Measurements from ENCODE around the gene LAMB1.

The LAMB1 gene

DNA sequence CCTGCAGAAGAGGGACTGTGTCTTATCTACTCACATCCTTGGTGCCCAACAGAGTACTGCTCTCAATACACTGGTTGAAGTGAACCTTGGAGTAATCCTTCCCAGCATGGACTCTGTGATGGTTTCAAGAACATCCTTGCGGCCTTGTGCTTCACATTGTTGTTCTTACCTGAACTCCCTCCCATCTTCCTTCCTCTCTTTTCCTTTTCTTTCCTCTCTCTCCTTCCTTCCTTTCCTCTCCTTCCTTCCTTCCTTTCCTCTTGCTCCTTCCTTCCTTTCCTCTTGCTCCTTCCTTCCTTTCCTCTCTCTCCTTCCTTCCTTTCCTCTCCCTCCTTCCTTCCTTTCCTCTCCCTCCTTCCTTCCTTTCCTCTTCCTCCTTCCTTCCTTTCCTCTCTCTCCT lies 26.3 kb downstream of the LAMB1 start:
- H3K27ac ChIP-seq (ENCODE audit: poor library complexity, severe bottlenecking): no peak overlapping the region
- DNase-seq (ENCODE audit: low spot score) (no peak), ATAC-seq (ENCODE audit: low read depth) (no peak)
- peaks cover 96% of the 10 kb centered on the region for H3K36me3 ChIP-seq (ENCODE audit: low read depth)
- TF ChIP-seq, protein P1, sequence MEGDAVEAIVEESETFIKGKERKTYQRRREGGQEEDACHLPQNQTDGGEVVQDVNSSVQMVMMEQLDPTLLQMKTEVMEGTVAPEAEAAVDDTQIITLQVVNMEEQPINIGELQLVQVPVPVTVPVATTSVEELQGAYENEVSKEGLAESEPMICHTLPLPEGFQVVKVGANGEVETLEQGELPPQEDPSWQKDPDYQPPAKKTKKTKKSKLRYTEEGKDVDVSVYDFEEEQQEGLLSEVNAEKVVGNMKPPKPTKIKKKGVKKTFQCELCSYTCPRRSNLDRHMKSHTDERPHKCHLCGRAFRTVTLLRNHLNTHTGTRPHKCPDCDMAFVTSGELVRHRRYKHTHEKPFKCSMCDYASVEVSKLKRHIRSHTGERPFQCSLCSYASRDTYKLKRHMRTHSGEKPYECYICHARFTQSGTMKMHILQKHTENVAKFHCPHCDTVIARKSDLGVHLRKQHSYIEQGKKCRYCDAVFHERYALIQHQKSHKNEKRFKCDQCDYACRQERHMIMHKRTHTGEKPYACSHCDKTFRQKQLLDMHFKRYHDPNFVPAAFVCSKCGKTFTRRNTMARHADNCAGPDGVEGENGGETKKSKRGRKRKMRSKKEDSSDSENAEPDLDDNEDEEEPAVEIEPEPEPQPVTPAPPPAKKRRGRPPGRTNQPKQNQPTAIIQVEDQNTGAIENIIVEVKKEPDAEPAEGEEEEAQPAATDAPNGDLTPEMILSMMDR (IDR thresholded peaks at IDR 0.05; ENCODE audit: poor library complexity, severe bottlenecking): no peak
- H3K4me3 ChIP-seq (ENCODE audit: severe bottlenecking): no peak overlapping the region
- peaks cover 31% of the 10 kb centered on the region for H3K4me1 ChIP-seq (ENCODE audit: insufficient read depth, poor library complexity, severe bottlenecking)
- H3K27me3 ChIP-seq (ENCODE audit: insufficient read depth, poor library complexity, severe bottlenecking): no peaks in the 10 kb centered on the region
- no peaks in the 10 kb centered on the region for H3K9me3 ChIP-seq (ENCODE audit: severe bottlenecking)

DNA sequence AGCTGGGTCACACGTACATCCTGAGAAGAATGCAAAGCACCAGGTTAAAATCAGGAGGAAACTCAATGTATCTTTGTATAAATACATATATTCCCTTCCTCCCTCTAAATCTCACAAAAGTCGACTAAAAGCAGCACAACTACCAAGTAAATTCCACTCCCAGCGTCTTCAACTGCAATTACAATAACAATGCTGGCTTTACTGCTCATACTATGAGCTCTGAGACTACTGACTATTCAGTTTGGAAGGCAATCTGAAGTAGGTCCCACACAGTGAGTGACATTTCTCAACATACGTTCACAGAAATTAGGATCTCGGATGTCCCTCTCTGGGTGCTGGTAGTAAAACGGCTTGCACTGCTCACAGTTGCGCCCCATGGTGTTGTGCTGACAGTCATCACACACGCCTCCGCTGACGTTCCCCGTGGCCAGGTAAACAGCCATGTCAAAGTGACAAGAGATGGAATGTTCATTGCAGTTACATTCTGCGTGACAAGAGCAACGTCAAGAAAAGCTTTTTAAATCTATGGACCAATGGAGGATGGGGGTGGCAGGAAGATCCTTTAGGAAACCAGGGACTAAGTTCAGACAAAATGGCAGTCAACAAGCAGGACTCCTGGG lies 27.5 kb downstream of the LAMB1 start:
- peaks cover 96% of the 10 kb centered on the region for H3K36me3 ChIP-seq (ENCODE audit: low read depth)
- TF ChIP-seq, protein P1 (IDR thresholded peaks at IDR 0.05; ENCODE audit: poor library complexity, severe bottlenecking): no peak

DNA sequence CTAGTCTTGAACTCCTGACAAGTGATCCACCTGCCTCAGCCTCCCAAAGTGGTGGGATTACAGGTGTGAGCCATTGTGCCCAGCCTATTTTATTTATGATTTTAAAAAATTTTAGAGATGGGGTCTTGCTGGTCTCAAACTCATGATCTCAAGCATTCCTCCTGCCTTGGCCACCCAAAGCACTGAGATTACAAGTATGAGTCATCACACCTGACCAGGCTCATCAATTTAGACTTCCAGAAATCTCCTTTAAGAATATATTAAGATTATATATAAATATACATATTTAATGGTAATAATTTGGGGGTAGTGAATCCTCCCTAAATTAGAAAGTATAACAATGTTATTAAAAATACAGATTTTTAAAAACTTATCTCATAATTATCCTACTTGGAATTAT lies 29.1 kb downstream of the LAMB1 start:
- peaks cover 96% of the 10 kb centered on the region for H3K36me3 ChIP-seq (ENCODE audit: low read depth)
- H3K27ac ChIP-seq (ENCODE audit: poor library complexity, severe bottlenecking): peak overlapping the region; percentile 95
- peaks cover 41% of the 10 kb centered on the region for H3K4me1 ChIP-seq (ENCODE audit: insufficient read depth, poor library complexity, severe bottlenecking)
- no peak for ATAC-seq (ENCODE audit: low read depth)
- H3K4me3 ChIP-seq (ENCODE audit: severe bottlenecking): no peak overlapping the region
- no peaks in the 10 kb centered on the region for H3K9me3 ChIP-seq (ENCODE audit: severe bottlenecking)
- no peak for DNase-seq (ENCODE audit: low spot score)
- H3K27me3 ChIP-seq (ENCODE audit: insufficient read depth, poor library complexity, severe bottlenecking): no peaks in the 10 kb centered on the region
- TF ChIP-seq, protein P1 (IDR thresholded peaks at IDR 0.05; ENCODE audit: poor library complexity, severe bottlenecking): no peak

More for the DNA sequence above, 27.5 kb downstream of the LAMB1 start:
- Histone ChIP-seq H3K9me3 (ENCODE audit: severe bottlenecking) (no peaks in the 10 kb centered on the region), H3K27me3 (ENCODE audit: insufficient read depth, poor library complexity, severe bottlenecking) (no peaks in the 10 kb centered on the region), H3K4me3 (ENCODE audit: severe bottlenecking) (no peak overlapping the region), H3K4me1 (ENCODE audit: insufficient read depth, poor library complexity, severe bottlenecking) (peaks cover 41% of the 10 kb centered on the region), H3K27ac (ENCODE audit: poor library complexity, severe bottlenecking) (peak overlapping the region; percentile 95)
- DNase-seq (ENCODE audit: low spot score): no peak
- no peak for ATAC-seq (ENCODE audit: low read depth)

DNA sequence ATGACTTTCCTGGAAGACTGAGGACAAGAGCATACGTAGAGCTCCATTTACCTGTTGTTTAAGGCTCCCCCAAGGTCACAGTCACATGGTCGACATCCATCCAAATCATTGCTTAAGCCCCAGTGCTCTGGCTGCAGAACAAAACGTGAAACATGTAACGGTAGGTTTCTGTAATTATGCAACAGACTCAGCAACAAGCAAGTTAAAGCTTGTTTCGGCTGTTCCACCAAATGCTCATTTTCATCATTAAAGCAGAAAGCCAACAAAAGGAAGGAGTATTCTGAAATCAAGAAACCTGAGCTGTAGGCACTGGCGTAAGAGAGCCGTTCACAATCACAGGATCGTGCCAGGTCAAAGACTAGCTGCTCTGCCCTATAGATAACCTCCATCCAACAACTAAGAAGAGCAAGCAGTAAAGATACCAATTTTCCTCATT lies 30.0 kb downstream of the LAMB1 start:
- Histone ChIP-seq H3K27me3 (ENCODE audit: insufficient read depth, poor library complexity, severe bottlenecking) (no peaks in the 10 kb centered on the region), H3K9me3 (ENCODE audit: severe bottlenecking) (no peaks in the 10 kb centered on the region), H3K36me3 (ENCODE audit: low read depth) (peaks cover 96% of the 10 kb centered on the region), H3K4me3 (ENCODE audit: severe bottlenecking) (no peak overlapping the region), H3K4me1 (ENCODE audit: insufficient read depth, poor library complexity, severe bottlenecking) (peaks cover 41% of the 10 kb centered on the region), H3K27ac (ENCODE audit: poor library complexity, severe bottlenecking) (peak overlapping the region; percentile 95)
- DNase-seq (ENCODE audit: low spot score) (no peak), ATAC-seq (ENCODE audit: low read depth) (peak; percentile 84)
- TF ChIP-seq, protein P1 (IDR thresholded peaks at IDR 0.05; ENCODE audit: poor library complexity, severe bottlenecking): no peak

DNA sequence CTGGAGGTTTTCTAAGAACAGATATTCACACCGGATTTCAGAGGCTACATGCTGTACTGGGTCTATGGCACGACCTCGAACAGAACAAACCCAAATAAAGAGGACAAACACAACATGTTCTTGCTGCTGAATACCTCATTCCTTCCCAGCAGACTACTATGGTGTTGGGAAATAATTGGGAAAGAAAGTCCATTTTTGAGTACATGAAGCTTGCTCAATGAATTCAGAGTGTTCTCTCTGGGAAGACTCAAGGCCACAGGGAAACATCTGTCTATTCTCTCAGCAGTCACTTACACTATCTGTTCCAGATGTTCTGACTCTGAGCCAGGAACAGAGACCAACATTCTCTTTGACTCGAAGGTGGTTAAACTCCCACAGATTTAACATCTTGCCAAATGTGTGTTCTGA lies 30.9 kb downstream of the LAMB1 start:
- TF ChIP-seq, protein P1 (IDR thresholded peaks at IDR 0.05; ENCODE audit: poor library complexity, severe bottlenecking): no peak
- peaks cover 96% of the 10 kb centered on the region for H3K36me3 ChIP-seq (ENCODE audit: low read depth)
- peak overlapping the region; percentile 95 for H3K27ac ChIP-seq (ENCODE audit: poor library complexity, severe bottlenecking)
- H3K27me3 ChIP-seq (ENCODE audit: insufficient read depth, poor library complexity, severe bottlenecking): no peaks in the 10 kb centered on the region
- no peak for DNase-seq (ENCODE audit: low spot score)
- no peaks in the 10 kb centered on the region for H3K9me3 ChIP-seq (ENCODE audit: severe bottlenecking)
- peak; percentile 2; the same call in 1 of the 3 replicates for ATAC-seq (ENCODE audit: low read depth)
- H3K4me3 ChIP-seq (ENCODE audit: severe bottlenecking): no peak overlapping the region
- H3K4me1 ChIP-seq (ENCODE audit: insufficient read depth, poor library complexity, severe bottlenecking): peaks cover 41% of the 10 kb centered on the region

Data from RWPE2 (cell line).